ENCODE measurements around the gene KIF5C.

GRCh38 chr2:148948868-148949267 is 73.8 kb downstream of the KIF5C start:
- TF ChIP-seq, protein P1, sequence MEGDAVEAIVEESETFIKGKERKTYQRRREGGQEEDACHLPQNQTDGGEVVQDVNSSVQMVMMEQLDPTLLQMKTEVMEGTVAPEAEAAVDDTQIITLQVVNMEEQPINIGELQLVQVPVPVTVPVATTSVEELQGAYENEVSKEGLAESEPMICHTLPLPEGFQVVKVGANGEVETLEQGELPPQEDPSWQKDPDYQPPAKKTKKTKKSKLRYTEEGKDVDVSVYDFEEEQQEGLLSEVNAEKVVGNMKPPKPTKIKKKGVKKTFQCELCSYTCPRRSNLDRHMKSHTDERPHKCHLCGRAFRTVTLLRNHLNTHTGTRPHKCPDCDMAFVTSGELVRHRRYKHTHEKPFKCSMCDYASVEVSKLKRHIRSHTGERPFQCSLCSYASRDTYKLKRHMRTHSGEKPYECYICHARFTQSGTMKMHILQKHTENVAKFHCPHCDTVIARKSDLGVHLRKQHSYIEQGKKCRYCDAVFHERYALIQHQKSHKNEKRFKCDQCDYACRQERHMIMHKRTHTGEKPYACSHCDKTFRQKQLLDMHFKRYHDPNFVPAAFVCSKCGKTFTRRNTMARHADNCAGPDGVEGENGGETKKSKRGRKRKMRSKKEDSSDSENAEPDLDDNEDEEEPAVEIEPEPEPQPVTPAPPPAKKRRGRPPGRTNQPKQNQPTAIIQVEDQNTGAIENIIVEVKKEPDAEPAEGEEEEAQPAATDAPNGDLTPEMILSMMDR (IDR thresholded peaks at IDR 0.05; ENCODE audit: insufficient read depth, low read length) = no peak
- TF ChIP-seq GABPA (IDR thresholded peaks at IDR 0.05; ENCODE audit: low read depth) (no peak), SPI1 (IDR thresholded peaks at IDR 0.05; ENCODE audit: borderline replicate concordance, low read depth) (peak; percentile 98), POLR2AphosphoS5 (IDR thresholded peaks at IDR 0.05; ENCODE audit: low read depth) (no peak)
